HCT116 (cell line): ENCODE measurements around the gene NPEPL1. TPM values are rescaled to one million over a fixed set of nuclear protein-coding genes. Genes with fewer than 3 reads are reported as not detected.

Experiments
- ATAC-seq: fragments of 200-7000 bp; cut with Tn5 transposase; 2 replicates; pipeline ENCODE4 v1.9.1; 2020; ENCODE audit warnings: mild to moderate bottlenecking, moderate library complexity
- BruUV-seq: library from RNA; stranded (reverse); fragments of 400-500 nt; replicated peaks from 2 replicates; lab custom pipeline; 2021; lab: Mats Ljungman, UMichigan
- CTCF ChIA-PET: fragments of 300-600 bp; sonication (Branson Sonifier 250); formaldehyde crosslinking; loops from one replicate; lab custom pipeline; 2021; ENCODE audit warnings: antibody characterized with exemption; lab: Charles Lee
- POLR2A ChIA-PET: fragments of 300-600, 350-600 bp; sonication (Branson Sonifier 250); formaldehyde crosslinking; loops from one replicate; lab custom pipeline; 2021; ENCODE audit warnings: antibody characterized with exemption; lab: Charles Lee
- RAD21 ChIA-PET, 2 experiments: fragments of 300-600 bp; sonication (Branson Sonifier 250); formaldehyde crosslinking; loops; one replicate each; lab custom pipeline; 2023; ENCODE audit warnings: low total read pairs in 2 of 2; ENCODE audit not compliant: uncharacterized antibody in 2 of 2, unreplicated experiment in 2 of 2, low non-redundant PET in 1 of 2; lab: Charles Lee
- DNase-seq: peaks from one replicate; pipeline ENCODE4 v3.0.0-alpha.2; 2010; ENCODE audit warnings: low read depth, low spot score
- H2AFZ ChIP-seq: fragments of 200-600 bp; shearing (Covaris generic), sonication (generic); 2 replicates; pipeline ENCODE4 v1.6.1; 2017; ENCODE audit warnings: low read depth, mixed run types, mixed read lengths, antibody characterized with exemption, low read length; ENCODE audit not compliant: poor library complexity, severe bottlenecking
- H3K27ac ChIP-seq: 2 replicates; pipeline ENCODE4 v1.5.1; 2012; ENCODE audit warnings: low read depth, low read length
- H3K27me3 ChIP-seq: fragments of 200-600 bp; sonication (generic); 2 replicates; pipeline ENCODE4 v1.6.1; 2016; ENCODE audit warnings: mixed run types, low read length, mixed read lengths; ENCODE audit not compliant: insufficient read depth
- H3K36me3 ChIP-seq, 2 experiments: fragments of 200-500 bp in 1 of 2; fragments of 200-600 bp in 1 of 2; sonication (Bioruptor generic) in 1 of 2; sonication (generic) in 1 of 2; 2 replicates each; pipeline versions ENCODE4 v1.5.1 to v1.6.1; 2014 to 2016; ENCODE audit warnings: low read length in 2 of 2, inconsistent platforms in 1 of 2, mixed read lengths in 1 of 2, mixed run types in 1 of 2; ENCODE audit not compliant: insufficient read depth in 2 of 2, control insufficient read depth in 1 of 2
- H3K4me1 ChIP-seq, 2 experiments: fragments of 200-600 bp in 1 of 2; sonication (generic) in 1 of 2; 2 replicates each; pipeline versions ENCODE4 v1.5.1 to v1.6.1; 2012 to 2017; ENCODE audit warnings: low read length in 2 of 2, inconsistent platforms in 1 of 2, mild to moderate bottlenecking in 1 of 2, mixed read lengths in 1 of 2, mixed run types in 1 of 2, moderate library complexity in 1 of 2; ENCODE audit not compliant: insufficient read depth in 2 of 2, control insufficient read depth in 1 of 2
- H3K4me2 ChIP-seq: fragments of 200-600 bp; sonication (generic); 2 replicates; pipeline ENCODE4 v1.6.1; 2017; ENCODE audit warnings: mixed run types, low read length, mixed read lengths
- H3K4me3 ChIP-seq, 2 experiments: fragments of 200-600 bp in 1 of 2; sonication (generic) in 1 of 2; replicated peaks in 1 of 2; 2 replicates each; pipeline ENCODE4 v1.5.1; 2011 to 2016; ENCODE audit warnings: low read length in 2 of 2, control low read depth in 1 of 2, low read depth in 1 of 2, mild to moderate bottlenecking in 1 of 2, mixed read lengths in 1 of 2, mixed run types in 1 of 2
- H3K79me2 ChIP-seq: fragments of 200-600 bp; sonication (generic); 2 replicates; pipeline ENCODE4 v1.6.1; 2017; ENCODE audit warnings: mild to moderate bottlenecking, mixed run types, low read length, moderate library complexity, mixed read lengths; ENCODE audit not compliant: insufficient read depth
- H3K9ac ChIP-seq: fragments of 200-600 bp; sonication (generic); 2 replicates; pipeline ENCODE4 v1.6.1; 2016; ENCODE audit warnings: low read length, mixed read lengths
- H3K9me2 ChIP-seq: fragments of 200-600 bp; sonication (generic), shearing (Covaris generic); 2 replicates; pipeline ENCODE4 v1.6.1; 2017; ENCODE audit warnings: mixed run types, mild to moderate bottlenecking, moderate library complexity; ENCODE audit not compliant: insufficient read depth
- H3K9me3 ChIP-seq, 2 experiments: fragments of 200-500 bp in 1 of 2; fragments of 200-600 bp in 1 of 2; sonication (Bioruptor generic) in 1 of 2; sonication (generic) in 1 of 2; 2 replicates each; pipeline ENCODE4 v1.6.1; 2014 to 2017; ENCODE audit warnings: low read length in 2 of 2, mixed read lengths in 2 of 2, inconsistent platforms in 1 of 2, low read depth in 1 of 2, mild to moderate bottlenecking in 1 of 2, mixed run types in 1 of 2, moderate library complexity in 1 of 2; ENCODE audit not compliant: control insufficient read depth in 1 of 2, insufficient read depth in 1 of 2
- H4K20me1 ChIP-seq: fragments of 200-600 bp; sonication (generic), shearing (Covaris generic); 2 replicates; pipeline ENCODE4 v1.6.1; 2017; ENCODE audit warnings: mixed run types, mild to moderate bottlenecking, moderate library complexity; ENCODE audit not compliant: insufficient read depth
- CBX3 ChIP-seq: IDR thresholded peaks from 2 replicates; pipeline ENCODE4 v1.6.1; 2012; ENCODE audit warnings: low read depth
- CEBPB ChIP-seq: IDR thresholded peaks from 2 replicates; pipeline ENCODE4 v1.6.1; 2012; ENCODE audit warnings: low read depth
- CTCF ChIP-seq, 3 experiments: fragments of 200-600 bp in 1 of 3; sonication (generic) in 1 of 3; IDR thresholded peaks in 2 of 3; conservative IDR thresholded peaks in 1 of 3; 2 replicates each; pipeline ENCODE4 v1.5.1; 2012 to 2017; ENCODE audit warnings: low read depth in 2 of 3, low read length in 2 of 3, antibody characterized with exemption in 1 of 3, borderline replicate concordance in 1 of 3, control low read depth in 1 of 3, mild to moderate bottlenecking in 1 of 3, mixed read lengths in 1 of 3, mixed run types in 1 of 3, moderate library complexity in 1 of 3; ENCODE audit not compliant: insufficient read depth in 1 of 3
- EGR1 ChIP-seq: IDR thresholded peaks from 2 replicates; pipeline ENCODE4 v1.6.1; 2012; ENCODE audit warnings: low read depth
- ELF1 ChIP-seq: IDR thresholded peaks from 2 replicates; pipeline ENCODE4 v1.6.1; 2012; ENCODE audit warnings: low read depth, borderline replicate concordance
- EZH2 ChIP-seq: fragments of 200-600 bp; sonication (generic); IDR thresholded peaks from 2 replicates; pipeline ENCODE4 v1.6.1; 2017; ENCODE audit warnings: antibody characterized with exemption, mixed run types
- EZH2phosphoT487 ChIP-seq: fragments of 200-600 bp; IDR thresholded peaks from 2 replicates; pipeline ENCODE4 v1.6.1; 2018; ENCODE audit warnings: antibody characterized with exemption, borderline replicate concordance
- FOSL1 ChIP-seq: IDR thresholded peaks from 2 replicates; pipeline ENCODE4 v1.6.1; 2012; ENCODE audit warnings: low read depth
- POLR2AphosphoS5 ChIP-seq: IDR thresholded peaks from 2 replicates; pipeline ENCODE4 v1.6.1; 2011; ENCODE audit warnings: mild to moderate bottlenecking, low read depth, low read length, moderate library complexity
- TCF7L2 ChIP-seq: IDR thresholded peaks from 2 replicates; pipeline ENCODE4 v1.7.0; 2011; ENCODE audit warnings: borderline replicate concordance, inconsistent platforms; ENCODE audit not compliant: insufficient read depth, insufficient read length; ENCODE audit errors: extremely low read depth
- YY1 ChIP-seq: IDR thresholded peaks from 2 replicates; pipeline ENCODE4 v1.6.1; 2011; ENCODE audit warnings: low read length, low read depth, moderate library complexity, mild to moderate bottlenecking; ENCODE audit not compliant: insufficient replicate concordance; ENCODE audit errors: extremely low read depth
- ZBTB33 ChIP-seq: IDR thresholded peaks from 2 replicates; pipeline ENCODE4 v1.6.1; 2011; ENCODE audit warnings: mild to moderate bottlenecking, low read length, moderate library complexity; ENCODE audit not compliant: insufficient replicate concordance; ENCODE audit errors: extremely low read depth
- ZFX ChIP-seq: fragments of 450-650 bp; IDR thresholded peaks from 2 replicates; pipeline ENCODE4 v1.6.1; 2017
- ZNF274 ChIP-seq: fragments of 200-500 bp; sonication (Bioruptor generic); IDR thresholded peaks from 2 replicates; pipeline ENCODE4 v1.6.1; 2014; ENCODE audit warnings: mild to moderate bottlenecking, low read depth, low read length, inconsistent platforms
- intact Hi-C: fragments of 100-400 bp; cut with micrococcal nuclease; formaldehyde crosslinking; loops from 2 replicates; pipeline ENCODE4 v1.10.0; 2022
- total RNA-seq: library from RNA; stranded (reverse); gene quantifications from one replicate; pipeline ENCODE4 v1.2.1, GENCODE V29; 2021; ENCODE audit not compliant: unreplicated experiment

Gene NPEPL1
- total RNA-seq, 1 experiment from 2014 or later: 16.6 TPM

- no peak overlapping the region for H3K4me3 ChIP-seq
- no peak overlapping the region for H3K4me2 ChIP-seq
- ATAC-seq (no peak), DNase-seq (no peak)
- H3K27me3 ChIP-seq: no peaks in the 10 kb centered on the region
- TF ChIP-seq CBX3 (no peak), CEBPB (no peak)
- no peak overlapping the region for H2AFZ ChIP-seq
- no peaks in the 10 kb centered on the region for H3K79me2 ChIP-seq
- H4K20me1 ChIP-seq: no peaks in the 10 kb centered on the region
- BruUV-seq: no TSS peak
- intact Hi-C loops: no loop called here
- POLR2A ChIA-PET: no interaction called here
- no peaks in the 10 kb centered on the region for H3K9me3 ChIP-seq
- CTCF ChIA-PET: no interaction called here
- H3K9ac ChIP-seq: no peak overlapping the region
- peaks cover 0 to 2% of the 10 kb centered on the region in 2 experiments; a peak in 1 of 4 replicates for H3K36me3 ChIP-seq
- RAD21 ChIA-PET: interaction anchor here in 1 of 2 experiments (0.6 kb wide), 1 partner anchor 291 kb away, joined by 4 read pairs; no protein-coding TSS in a partner anchor
- no peak overlapping the region for H3K27ac ChIP-seq
- H3K4me1 ChIP-seq: no peaks in the 10 kb centered on the region
- no peaks in the 10 kb centered on the region for H3K9me2 ChIP-seq
Measured at GRCh38 chr20:58701431-58702160, 9.0 kb downstream of the NPEPL1 start.

GRCh38 chr20:58702161-58702510 lies 9.5 kb downstream of the NPEPL1 start:
- H3K36me3 ChIP-seq: peaks cover 0 to 2% of the 10 kb centered on the region in 2 experiments; a peak in 1 of 4 replicates
- TF ChIP-seq ZBTB33 (no peak), POLR2AphosphoS5 (no peak), FOSL1 (no peak), CTCF (IDR thresholded peaks at IDR 0.05 in 2 of 3, conservative IDR thresholded peaks at IDR 0.05 in 1 of 3; ENCODE audit: borderline replicate concordance in 1 of 3, insufficient read depth in 1 of 3, low read depth in 2 of 3, low read length in 2 of 3) (no peak), CBX3 (no peak), ELF1 (no peak), YY1 (no peak), ZFX (no peak), EGR1 (no peak), EZH2phosphoT487 (no peak), ZNF274 (no peak), TCF7L2 (no peak), EZH2 (no peak), CEBPB (no peak)

More at GRCh38 chr20:58702161-58702510, 9.5 kb downstream of the NPEPL1 start:
- ATAC-seq (no peak), DNase-seq (no peak)
- ChIA-PET CTCF (no interaction called here), POLR2A (no interaction called here), RAD21 (interaction anchor here in 1 of 2 experiments (0.6 kb wide), 1 partner anchor 291 kb away, joined by 4 read pairs; no protein-coding TSS in a partner anchor)
- no peak overlapping the region for H3K4me2 ChIP-seq
- H2AFZ ChIP-seq: no peak overlapping the region
- no peaks in the 10 kb centered on the region for H4K20me1 ChIP-seq
- H3K9ac ChIP-seq: no peak overlapping the region
- no TSS peak for BruUV-seq
- H3K9me2 ChIP-seq: no peaks in the 10 kb centered on the region
- H3K27me3 ChIP-seq: no peaks in the 10 kb centered on the region
- no peak overlapping the region for H3K4me3 ChIP-seq
- no peaks in the 10 kb centered on the region for H3K4me1 ChIP-seq
- intact Hi-C loops: no loop called here
- no peaks in the 10 kb centered on the region for H3K79me2 ChIP-seq
- no peak overlapping the region for H3K27ac ChIP-seq
- H3K9me3 ChIP-seq: no peaks in the 10 kb centered on the region
